Measurements from ENCODE around the gene NRF1.

- TF ChIP-seq TAF1 (IDR thresholded peaks at IDR 0.05; ENCODE audit: low read depth, low read length) (no peak), POLR2A (IDR thresholded peaks at IDR 0.05; ENCODE audit: low read depth, low read length) (no peak), POLR2AphosphoS5 (IDR thresholded peaks at IDR 0.05; ENCODE audit: low read depth, low read length) (no peak), SPI1 (IDR thresholded peaks at IDR 0.05; ENCODE audit: low read depth, low read length) (no peak), POU2F2 (IDR thresholded peaks at IDR 0.05; ENCODE audit: low read depth, low read length) (no peak), PAX5 (IDR thresholded peaks at IDR 0.05; ENCODE audit: insufficient read depth, low read length, severe bottlenecking) (no peak)
These were observed 74.5 kb downstream of the NRF1 start for GRCh38 chr7:129686063-129686462.
